Lower leg skin (tissue), 4 donors: ENCODE measurements around the gene TNIK. TPM values are rescaled to one million over a fixed set of nuclear protein-coding genes. Genes with fewer than 3 reads are reported as not detected.

Source experiments
- DNase-seq, 2 donors: peaks; one replicate each; pipeline ENCODE4 v3.0.0-alpha.2; 2019; ENCODE audit warnings: low spot score in 2 of 2
- H3K4me3 ChIP-seq: fragments of 200-600 bp; sonication (generic); 2 replicates; pipeline ENCODE4 v1.5.1; 2017; ENCODE audit warnings: mild to moderate bottlenecking, low read depth; ENCODE audit not compliant: poor library complexity, severe bottlenecking
- CTCF ChIP-seq, 3 donors: fragments of 450-650 bp; IDR thresholded peaks; one replicate each; pipeline ENCODE4 v1.5.1; 2016; ENCODE audit warnings: antibody characterized with exemption in 3 of 3, mild to moderate bottlenecking in 3 of 3, moderate library complexity in 2 of 3
- POLR2A ChIP-seq, 2 donors: fragments of 450-650 bp; IDR thresholded peaks; one replicate each; pipeline ENCODE4 v1.6.1; 2016 to 2017; ENCODE audit warnings: antibody characterized with exemption in 2 of 2, mild to moderate bottlenecking in 1 of 2, moderate library complexity in 1 of 2
- WGBS, 2 donors: methylation state at CpG; one replicate each; pipeline ENCODE4 v1.1.5; 2018; 5-methylcytosine and 5-hydroxymethylcytosine counted together
- intact Hi-C: fragments of 100-400 bp; cut with DNase I; formaldehyde crosslinking; loops from one replicate; pipeline ENCODE4 v1.15.0; 2023; ENCODE audit warnings: low total_unique reads
- total RNA-seq, 4 donors: library from RNA; depleted of rRNA; stranded (reverse); fragments of >200 nt; gene quantifications; one replicate each; pipeline ENCODE4 v1.1.0, GENCODE V29; 2016

TNIK gene
- total RNA-seq, 4 donors from 2014 or later: 0.72 to 4.7 (median 2.4) TPM

- DNase-seq: no peak
- WGBS, 2 donors: 78 to 86% methylated on average over 2 of the region's 2 CpGs
- no peak for TF ChIP-seq CTCF (IDR thresholded peaks at IDR 0.05)
- no peak for TF ChIP-seq POLR2A (IDR thresholded peaks at IDR 0.05)
- H3K4me3 ChIP-seq: no peak overlapping the region
- intact Hi-C loops: no loop called here
Measured at GRCh38 chr3:171221104-171221503, 239.1 kb downstream of the TNIK start.

GRCh38 chr3:171219258-171219657, 240.9 kb downstream of the TNIK start:
- DNase-seq: no peak
- no peak overlapping the region for H3K4me3 ChIP-seq
- intact Hi-C loops: no loop called here
- no peak for TF ChIP-seq POLR2A (IDR thresholded peaks at IDR 0.05)
- TF ChIP-seq CTCF (IDR thresholded peaks at IDR 0.05): no peak

- TF ChIP-seq CTCF (IDR thresholded peaks at IDR 0.05) (no peak), POLR2A (IDR thresholded peaks at IDR 0.05) (no peak)
- H3K4me3 ChIP-seq: no peak overlapping the region
- intact Hi-C loops: no loop called here
- no peak for DNase-seq
- WGBS, 2 donors: 75 to 81% methylated on average over 3 of the region's 3 CpGs
Measured at GRCh38 chr3:171218069-171218468, 242.1 kb downstream of the TNIK start.

GRCh38 chr3:171213907-171214306, 246.3 kb downstream of the TNIK start:
- WGBS, 2 donors: 91 to 92% methylated on average over 2 of the region's 2 CpGs
- no peak overlapping the region for H3K4me3 ChIP-seq
- intact Hi-C loops: no loop called here
- no peak for TF ChIP-seq POLR2A (IDR thresholded peaks at IDR 0.05)
- TF ChIP-seq CTCF (IDR thresholded peaks at IDR 0.05): no peak
- DNase-seq: no peak

- DNase-seq: no peak
- 64 to 72% methylated on average over 8 of the region's 8 CpGs for WGBS, 2 donors
- H3K4me3 ChIP-seq: no peak overlapping the region
- TF ChIP-seq CTCF (IDR thresholded peaks at IDR 0.05): no peak
- no peak for TF ChIP-seq POLR2A (IDR thresholded peaks at IDR 0.05)
- intact Hi-C loops: no loop called here
Measured at GRCh38 chr3:171213178-171213577, 247.0 kb downstream of the TNIK start.

- no peak overlapping the region for H3K4me3 ChIP-seq
- no peak for TF ChIP-seq POLR2A (IDR thresholded peaks at IDR 0.05)
- no peak for TF ChIP-seq CTCF (IDR thresholded peaks at IDR 0.05)
- no peak for DNase-seq
- intact Hi-C loops: no loop called here
- WGBS, 2 donors: 90 to 95% methylated on average over 3 of the region's 3 CpGs
Measured at GRCh38 chr3:171212648-171213047, 247.6 kb downstream of the TNIK start.
